Tibial nerve (tissue), 4 donors: ENCODE results near the gene PROM1. TPM values are rescaled to one million over a fixed set of nuclear protein-coding genes. Genes with fewer than 3 reads are reported as not detected.
A peak's percentile ranks its signal among the peaks of the same experiment; 100 is the strongest.

ENCODE experiments used
- DNase-seq, 2 donors: peaks; one replicate each; pipeline ENCODE4 v3.0.0-alpha.2; 2019; ENCODE audit warnings: low spot score in 2 of 2
- H3K27ac ChIP-seq, 4 donors: fragments of 200-600 bp; sonication (generic) in 3 of 4; one replicate each; pipeline ENCODE4 v1.5.1; 2017 to 2019; ENCODE audit warnings: mild to moderate bottlenecking in 1 of 4
- H3K27me3 ChIP-seq, 2 donors: fragments of 200-600 bp; sonication (generic) in 1 of 2; one replicate each; pipeline versions ENCODE4 v1.5.1 to v1.6.0; 2017 to 2019
- H3K36me3 ChIP-seq, 3 donors: fragments of 200-600 bp; sonication (generic); one replicate each; pipeline ENCODE4 v1.5.1; 2018 to 2019
- H3K4me1 ChIP-seq, 4 donors: fragments of 200-600 bp; sonication (generic) in 3 of 4; one replicate each; pipeline ENCODE4 v1.5.1; 2017 to 2019
- H3K4me3 ChIP-seq, 4 donors: fragments of 200-600 bp; sonication (generic) in 3 of 4; one replicate each; pipeline ENCODE4 v1.5.1; 2017 to 2019; ENCODE audit warnings: mild to moderate bottlenecking in 1 of 4, moderate library complexity in 1 of 4
- H3K9me3 ChIP-seq, 4 donors: fragments of 200-600 bp; sonication (generic) in 3 of 4; one replicate each; pipeline ENCODE4 v1.5.1; 2017 to 2019
- EP300 ChIP-seq, 2 donors: sonication (generic); formaldehyde crosslinking; IDR thresholded peaks; one replicate each; pipeline ENCODE4 v1.6.1; 2017; ENCODE audit warnings: antibody characterized with exemption in 2 of 2, mild to moderate bottlenecking in 1 of 2
- POLR2A ChIP-seq, 2 donors: fragments of 450-650 bp; IDR thresholded peaks; one replicate each; pipeline ENCODE4 v1.6.1; 2017; ENCODE audit warnings: antibody characterized with exemption in 2 of 2, mild to moderate bottlenecking in 2 of 2, moderate library complexity in 2 of 2
- WGBS, 2 donors: methylation state at CpG; one replicate each; pipeline ENCODE4 v1.1.5; 2018; 5-methylcytosine and 5-hydroxymethylcytosine counted together
- total RNA-seq, 4 donors: library from RNA; depleted of rRNA; stranded (reverse); fragments of >200 nt; gene quantifications; one replicate each; pipeline ENCODE4 v1.1.0, GENCODE V29; 2016
- TF ChIP-seq, protein P1 (sequence below), 5 experiments: fragments of 200-600 bp in 3 of 5; fragments of 450-650 bp in 2 of 5; sonication (generic) in 3 of 5; IDR thresholded peaks; one replicate each; pipeline ENCODE4 v1.5.1; 2016 to 2019; ENCODE audit warnings: antibody characterized with exemption in 5 of 5, mild to moderate bottlenecking in 3 of 5, moderate library complexity in 2 of 5

PROM1 gene
- total RNA-seq, 4 donors from 2014 or later: not detected

DNA sequence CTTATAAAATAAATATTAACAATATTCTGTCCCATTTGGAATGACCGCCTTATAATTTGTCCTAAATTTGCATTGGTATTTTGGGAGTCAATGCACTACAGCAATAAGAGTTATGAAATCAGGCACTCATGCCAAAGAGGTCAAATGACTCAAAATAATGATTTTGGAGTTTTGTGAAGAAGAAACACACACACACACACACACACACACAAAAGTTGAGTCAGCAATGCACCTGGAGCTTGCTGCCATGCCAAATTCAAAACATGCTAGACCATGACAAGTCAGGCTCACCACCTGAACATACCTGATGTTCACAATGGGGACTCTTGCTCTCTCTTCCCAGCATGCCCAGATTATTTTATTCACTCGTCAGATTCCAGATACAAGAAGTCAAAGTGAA is 56.7 kb downstream of the PROM1 start:
- H3K4me1 ChIP-seq: peaks cover 0 to 19% (median 0%) of the 10 kb centered on the region in 4 donors
- TF ChIP-seq EP300 (IDR thresholded peaks at IDR 0.05): no peak
- TF ChIP-seq, protein P1, sequence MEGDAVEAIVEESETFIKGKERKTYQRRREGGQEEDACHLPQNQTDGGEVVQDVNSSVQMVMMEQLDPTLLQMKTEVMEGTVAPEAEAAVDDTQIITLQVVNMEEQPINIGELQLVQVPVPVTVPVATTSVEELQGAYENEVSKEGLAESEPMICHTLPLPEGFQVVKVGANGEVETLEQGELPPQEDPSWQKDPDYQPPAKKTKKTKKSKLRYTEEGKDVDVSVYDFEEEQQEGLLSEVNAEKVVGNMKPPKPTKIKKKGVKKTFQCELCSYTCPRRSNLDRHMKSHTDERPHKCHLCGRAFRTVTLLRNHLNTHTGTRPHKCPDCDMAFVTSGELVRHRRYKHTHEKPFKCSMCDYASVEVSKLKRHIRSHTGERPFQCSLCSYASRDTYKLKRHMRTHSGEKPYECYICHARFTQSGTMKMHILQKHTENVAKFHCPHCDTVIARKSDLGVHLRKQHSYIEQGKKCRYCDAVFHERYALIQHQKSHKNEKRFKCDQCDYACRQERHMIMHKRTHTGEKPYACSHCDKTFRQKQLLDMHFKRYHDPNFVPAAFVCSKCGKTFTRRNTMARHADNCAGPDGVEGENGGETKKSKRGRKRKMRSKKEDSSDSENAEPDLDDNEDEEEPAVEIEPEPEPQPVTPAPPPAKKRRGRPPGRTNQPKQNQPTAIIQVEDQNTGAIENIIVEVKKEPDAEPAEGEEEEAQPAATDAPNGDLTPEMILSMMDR (IDR thresholded peaks at IDR 0.05): no peak
- no peak for TF ChIP-seq POLR2A (IDR thresholded peaks at IDR 0.05)
- 57 to 65% methylated on average over 2 of the region's 2 CpGs for WGBS, 2 donors
- no peak overlapping the region for H3K27ac ChIP-seq
- H3K9me3 ChIP-seq: no peaks in the 10 kb centered on the region
- H3K36me3 ChIP-seq: no peaks in the 10 kb centered on the region
- no peak for DNase-seq
- H3K27me3 ChIP-seq: no peaks in the 10 kb centered on the region
- no peak overlapping the region for H3K4me3 ChIP-seq

DNA sequence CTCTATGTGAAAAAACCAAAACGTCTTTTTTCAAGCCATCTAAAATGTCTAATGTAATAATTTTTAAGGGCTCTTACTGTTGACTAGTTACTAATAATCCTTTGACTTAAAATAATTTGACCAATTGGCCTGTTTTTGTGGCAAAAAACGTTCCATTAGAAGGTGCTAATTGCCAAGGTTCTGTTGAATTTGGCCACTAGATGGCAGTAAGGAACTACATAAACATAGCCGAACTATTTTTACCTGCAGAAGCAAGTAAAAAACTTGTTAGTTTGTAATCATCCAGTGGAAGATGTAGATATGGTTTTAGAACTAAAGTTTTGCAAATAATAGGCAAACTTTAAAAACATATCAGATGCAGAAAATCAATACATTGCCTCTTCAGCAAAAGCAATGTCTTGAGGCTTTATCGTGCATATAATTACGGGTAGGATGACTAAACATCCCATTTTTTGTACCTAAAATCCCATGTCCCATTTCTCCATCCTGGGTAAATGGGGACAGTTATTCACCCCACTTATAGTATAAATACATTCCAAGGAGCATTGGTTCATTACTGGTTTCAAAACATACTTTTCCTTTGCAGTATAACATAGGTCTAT is 57.6 kb downstream of the PROM1 start:
- 37 to 40% methylated on average over 5 of the region's 5 CpGs for WGBS, 2 donors
- H3K27ac ChIP-seq: no peak overlapping the region
- H3K4me3 ChIP-seq: no peak overlapping the region
- peaks cover 0 to 19% (median 0%) of the 10 kb centered on the region in 4 donors for H3K4me1 ChIP-seq
- no peaks in the 10 kb centered on the region for H3K27me3 ChIP-seq
- no peaks in the 10 kb centered on the region for H3K9me3 ChIP-seq
- TF ChIP-seq EP300 (IDR thresholded peaks at IDR 0.05) (no peak), POLR2A (IDR thresholded peaks at IDR 0.05) (no peak)
- TF ChIP-seq, protein P1 (IDR thresholded peaks at IDR 0.05): peak; percentile 67 to 86 (median 72)
- no peaks in the 10 kb centered on the region for H3K36me3 ChIP-seq
- DNase-seq: peak in 1 of 2 donors; percentile 70

DNA sequence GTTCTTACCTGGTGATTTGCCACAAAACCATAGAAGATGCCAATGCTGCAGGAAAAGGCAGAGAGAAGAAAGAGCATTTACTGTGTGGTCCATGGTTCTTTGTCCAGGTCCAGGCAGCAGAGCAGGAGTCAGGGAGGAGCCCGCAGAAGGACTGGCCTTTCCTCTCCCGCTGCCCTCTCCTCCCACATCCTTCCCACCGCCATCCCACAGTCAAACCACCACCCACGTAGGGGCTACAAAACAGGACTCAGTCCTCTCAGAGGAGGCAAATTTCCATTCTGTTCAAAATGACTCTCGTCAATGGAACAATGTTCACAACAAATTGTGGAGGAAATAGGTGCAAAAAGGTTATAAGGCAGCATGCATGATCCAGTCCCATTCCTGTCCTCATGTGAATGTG is 58.6 kb downstream of the PROM1 start:
- TF ChIP-seq EP300 (IDR thresholded peaks at IDR 0.05) (no peak), POLR2A (IDR thresholded peaks at IDR 0.05) (no peak)
- TF ChIP-seq, protein P1 (IDR thresholded peaks at IDR 0.05): no peak
- H3K4me1 ChIP-seq: peaks cover 0 to 22% (median 0%) of the 10 kb centered on the region in 4 donors

DNA sequence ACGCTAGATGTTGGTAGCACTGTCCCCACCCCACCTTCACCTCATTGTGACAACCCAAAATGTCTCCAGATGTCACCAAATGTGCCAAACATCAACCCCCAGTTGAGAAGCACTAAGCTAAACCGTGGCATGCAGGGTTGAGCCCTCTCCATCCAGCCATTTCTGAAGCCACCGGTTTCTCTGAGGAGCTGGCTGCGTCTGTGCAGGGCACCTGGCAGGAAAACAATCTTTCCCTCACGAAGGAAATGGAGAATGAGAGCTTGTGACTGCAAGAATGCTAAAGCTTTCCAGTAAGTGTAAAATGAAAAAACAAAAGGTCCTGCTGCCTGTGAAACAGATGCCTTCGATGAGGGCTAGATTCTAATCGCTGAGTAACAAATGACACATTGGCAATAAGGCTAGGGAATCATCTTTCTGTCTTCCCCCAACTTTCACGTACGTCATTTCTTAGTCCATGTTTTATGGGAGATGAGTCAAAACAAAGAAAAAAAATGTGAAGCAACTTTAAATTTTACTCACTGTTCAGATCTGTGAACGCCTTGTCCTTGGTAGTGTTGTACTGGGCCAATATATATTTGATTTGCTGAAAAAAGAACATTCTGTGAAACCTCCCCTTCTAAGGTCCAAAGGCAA is 59.9 kb downstream of the PROM1 start:
- 64 to 75% methylated on average over 10 of the region's 10 CpGs for WGBS, 2 donors
- H3K4me1 ChIP-seq: peaks cover 0 to 24% (median 0%) of the 10 kb centered on the region in 4 donors
- no peak for DNase-seq
- H3K36me3 ChIP-seq: no peaks in the 10 kb centered on the region
- H3K4me3 ChIP-seq: no peak overlapping the region
- no peak overlapping the region for H3K27ac ChIP-seq
- no peaks in the 10 kb centered on the region for H3K27me3 ChIP-seq
- H3K9me3 ChIP-seq: no peaks in the 10 kb centered on the region
- TF ChIP-seq EP300 (IDR thresholded peaks at IDR 0.05) (no peak), POLR2A (IDR thresholded peaks at IDR 0.05) (no peak)
- TF ChIP-seq, protein P1 (IDR thresholded peaks at IDR 0.05): no peak

More for the DNA sequence above, 58.6 kb downstream of the PROM1 start:
- DNase-seq: no peak
- no peaks in the 10 kb centered on the region for H3K36me3 ChIP-seq
- no peaks in the 10 kb centered on the region for H3K27me3 ChIP-seq
- WGBS, 2 donors: 59 to 63% methylated on average over 5 of the region's 5 CpGs
- H3K4me3 ChIP-seq: no peak overlapping the region
- no peaks in the 10 kb centered on the region for H3K9me3 ChIP-seq
- H3K27ac ChIP-seq: no peak overlapping the region

DNA sequence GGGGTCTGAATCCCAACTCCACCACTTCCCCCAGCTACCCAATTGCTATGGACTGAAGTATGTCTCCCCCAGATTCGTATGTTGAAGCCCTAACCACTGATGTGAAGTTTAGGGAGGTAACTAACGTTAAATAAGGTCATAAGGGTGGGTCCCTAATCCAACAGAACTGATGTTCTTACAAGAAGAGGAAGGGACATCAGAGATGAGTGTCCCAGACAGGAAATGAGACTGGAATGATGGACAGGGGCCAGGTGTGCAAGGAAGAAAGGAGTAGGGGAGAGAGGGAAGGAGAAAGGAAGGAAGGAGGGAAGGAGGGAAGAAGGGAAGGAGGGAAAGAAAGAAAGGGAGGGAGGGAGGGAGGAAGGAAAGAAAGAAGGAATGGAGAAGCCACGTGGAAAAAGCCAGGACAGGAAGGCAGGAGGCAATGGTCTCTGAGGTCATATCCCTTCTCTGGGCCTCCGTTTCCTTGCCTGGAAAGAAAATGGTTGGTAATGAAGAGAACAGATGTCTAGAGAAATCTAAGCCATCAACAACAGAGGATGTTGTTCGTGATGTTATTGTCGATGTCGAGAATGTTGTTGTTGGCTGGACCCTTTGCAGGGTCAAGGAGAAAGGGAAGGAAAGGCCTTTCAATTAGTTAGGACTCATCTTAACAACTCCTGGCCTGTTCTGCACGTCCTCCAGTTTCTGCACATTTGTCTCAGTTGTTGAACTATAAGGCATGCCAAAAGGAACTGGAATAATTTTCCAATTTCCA is 61.8 kb downstream of the PROM1 start:
- no peaks in the 10 kb centered on the region for H3K9me3 ChIP-seq
- TF ChIP-seq EP300 (IDR thresholded peaks at IDR 0.05): no peak

More for the DNA sequence above, 61.8 kb downstream of the PROM1 start:
- 52 to 56% methylated on average over 8 of the region's 8 CpGs for WGBS, 2 donors
- DNase-seq: no peak
- Histone ChIP-seq H3K4me1 (peaks cover 0 to 22% (median 0%) of the 10 kb centered on the region in 4 donors), H3K4me3 (no peak overlapping the region), H3K36me3 (no peaks in the 10 kb centered on the region), H3K27ac (peak overlapping the region in 1 of 4 donors; percentile 5), H3K27me3 (no peaks in the 10 kb centered on the region)
